HepG2 (cell line): ENCODE results near the gene TMEM239. TPM values are rescaled to one million over a fixed set of nuclear protein-coding genes. Genes with fewer than 3 reads are reported as not detected.

Experiments
- ATF3 ChIP-seq: sonication (generic); formaldehyde crosslinking; IDR thresholded peaks from 2 replicates; pipeline ENCODE4 v1.4.0; 2020; ENCODE audit warnings: missing genetic modification reagents
- CCAR2 ChIP-seq: fragments of 200-400 bp; formaldehyde crosslinking; optimal IDR thresholded peaks from 2 replicates; pipeline ENCODE3; 2018; ENCODE audit warnings: low read depth, mild to moderate bottlenecking, low read length, moderate library complexity
- EP300 ChIP-seq, 3 experiments: sonication (generic) in 1 of 3; formaldehyde crosslinking in 1 of 3; IDR thresholded peaks; 2 replicates each; pipeline versions ENCODE4 v1.5.1 to v1.6.1; 2011 to 2020; ENCODE audit warnings: low read depth in 2 of 3, low read length in 2 of 3, borderline replicate concordance in 1 of 3, improper control_type of control experiment in 1 of 3, mild to moderate bottlenecking in 1 of 3, missing genetic modification reagents in 1 of 3, moderate library complexity in 1 of 3
- GATAD2A ChIP-seq: IDR thresholded peaks from 2 replicates; pipeline ENCODE4 v1.6.1; 2016
- KDM1A ChIP-seq: IDR thresholded peaks from 2 replicates; pipeline ENCODE4 v1.6.1; 2016; ENCODE audit warnings: missing compliant biosample characterization
- MEIS1 ChIP-seq: sonication (generic); formaldehyde crosslinking; IDR thresholded peaks from 2 replicates; pipeline ENCODE4 v1.9.0; 2021; ENCODE audit warnings: mild to moderate bottlenecking, missing genetic modification reagents, moderate library complexity, borderline replicate concordance
- NAIF1 ChIP-seq: sonication (generic); formaldehyde crosslinking; IDR thresholded peaks from 2 replicates; pipeline ENCODE4 v1.5.0; 2020; ENCODE audit warnings: mild to moderate bottlenecking, missing genetic modification reagents, borderline replicate concordance
- NBN ChIP-seq: fragments of 450-650 bp; conservative IDR thresholded peaks from 2 replicates; pipeline ENCODE4 v1.6.1; 2017
- PITX1 ChIP-seq: sonication (generic); formaldehyde crosslinking; IDR thresholded peaks from 2 replicates; pipeline ENCODE4 v1.5.1; 2020; ENCODE audit warnings: mild to moderate bottlenecking, missing genetic modification reagents
- RFX1 ChIP-seq: fragments of 450-650 bp; IDR thresholded peaks from 2 replicates; pipeline ENCODE4 v1.6.1; 2017
- SIX1 ChIP-seq: sonication (generic); formaldehyde crosslinking; IDR thresholded peaks from 2 replicates; pipeline ENCODE4 v1.4.0; 2020; ENCODE audit warnings: missing genetic modification reagents, borderline replicate concordance
- SIX4 ChIP-seq: sonication (generic); formaldehyde crosslinking; IDR thresholded peaks from 2 replicates; pipeline ENCODE4 v1.4.0; 2020; ENCODE audit warnings: missing genetic modification reagents
- SMAD9 ChIP-seq: sonication (generic); formaldehyde crosslinking; IDR thresholded peaks from 2 replicates; pipeline ENCODE4 v1.5.1; 2020; ENCODE audit warnings: mild to moderate bottlenecking, missing genetic modification reagents
- SOX5 ChIP-seq: IDR thresholded peaks from 2 replicates; pipeline ENCODE4 v1.6.1; 2016; ENCODE audit warnings: borderline replicate concordance
- SP4 ChIP-seq: sonication (generic); formaldehyde crosslinking; IDR thresholded peaks from 2 replicates; pipeline ENCODE4 v1.8.1; 2023; ENCODE audit warnings: mild to moderate bottlenecking, missing genetic modification reagents
- TGIF2 ChIP-seq: IDR thresholded peaks from 2 replicates; pipeline ENCODE4 v1.6.1; 2016; ENCODE audit warnings: control low read depth, missing compliant biosample characterization
- ZBTB25 ChIP-seq: IDR thresholded peaks from 2 replicates; pipeline ENCODE4 v1.6.1; 2018; ENCODE audit warnings: missing genetic modification reagents
- ZNF264 ChIP-seq: sonication (generic); formaldehyde crosslinking; IDR thresholded peaks from 2 replicates; pipeline ENCODE4 v1.4.0; 2020; ENCODE audit warnings: missing genetic modification reagents
- ZNF350 ChIP-seq: sonication (generic); formaldehyde crosslinking; IDR thresholded peaks from 2 replicates; pipeline ENCODE4 v1.4.0; 2020; ENCODE audit warnings: mild to moderate bottlenecking, low read depth, missing genetic modification reagents, borderline replicate concordance
- ZNF383 ChIP-seq: sonication (generic); formaldehyde crosslinking; IDR thresholded peaks from 2 replicates; pipeline ENCODE4 v1.4.0; 2020; ENCODE audit warnings: missing genetic modification reagents, mild to moderate bottlenecking, borderline replicate concordance
- ZNF460 ChIP-seq: sonication (generic); formaldehyde crosslinking; IDR thresholded peaks from 2 replicates; pipeline ENCODE4 v1.5.1; 2020; ENCODE audit warnings: missing genetic modification reagents, mild to moderate bottlenecking, borderline replicate concordance
- ZNF556 ChIP-seq: sonication (generic); formaldehyde crosslinking; IDR thresholded peaks from 2 replicates; pipeline ENCODE4 v1.4.0; 2020; ENCODE audit warnings: mild to moderate bottlenecking, missing genetic modification reagents, borderline replicate concordance
- ZNF562 ChIP-seq: sonication (generic); formaldehyde crosslinking; IDR thresholded peaks from 2 replicates; pipeline ENCODE4 v1.8.0; 2022; ENCODE audit warnings: missing genetic modification reagents, borderline replicate concordance
- ZNF782 ChIP-seq: sonication (generic); formaldehyde crosslinking; IDR thresholded peaks from 2 replicates; pipeline ENCODE4 v1.4.0; 2020; ENCODE audit warnings: missing genetic modification reagents, mild to moderate bottlenecking, borderline replicate concordance
- polyA plus RNA-seq, 8 experiments: library from polyadenylated mRNA; depleted of rRNA in 3 of 8; stranded (reverse) in 7 of 8; unstranded in 1 of 8; fragments of >200 nt; fragmentation: Illumina TruSeq in 4 of 8; extraction: Trizol in 4 of 8; gene quantifications; 2 replicates each; pipeline versions ENCODE4 v1.2.1 to v1.2.3, GENCODE V29; 2011 to 2016; ENCODE audit warnings: low read depth in 4 of 8, missing spikeins in 1 of 8, mixed read lengths in 1 of 8; ENCODE audit not compliant: insufficient read depth in 1 of 8
- total RNA-seq, 5 experiments: library from RNA; depleted of rRNA; stranded (reverse); fragments of >200 nt; fragmentation: Illumina TruSeq; extraction: Trizol; gene quantifications; 2 replicates each; pipeline ENCODE4 v1.2.3, GENCODE V29; 2016; ENCODE audit warnings: low read depth in 1 of 5
- TF ChIP-seq, protein P1 (sequence below): sonication (generic); formaldehyde crosslinking; IDR thresholded peaks from 2 replicates; pipeline ENCODE4 v1.4.0; 2020; ENCODE audit warnings: missing genetic modification reagents
- TF ChIP-seq, protein P2 (sequence below): sonication (generic); formaldehyde crosslinking; conservative IDR thresholded peaks from 2 replicates; pipeline ENCODE4 v1.8.0; 2022; ENCODE audit warnings: low read depth, missing genetic modification reagents

TMEM239 gene
- total and polyA plus RNA-seq, 2 of the 13 experiments (the other 11 are each of a cell fraction or from before 2014, with no cell fraction given), result not detected

GRCh38 chr20:2840138-2840966, 24.2 kb downstream of the TMEM239 start, which contains the start of the genes PCED1A and VPS16 (continued):
- TF ChIP-seq ZNF350 (CRISPR knock-in tag), result peak; percentile 73
- TF ChIP-seq RFX1, result no peak
- TF ChIP-seq ZNF383, result peak; percentile 44; the same call in 1 of the 2 replicates
- no peak for TF ChIP-seq SIX4 (CRISPR knock-in tag)
- TF ChIP-seq ZNF782 (CRISPR knock-in tag), result peak; percentile 96
- no peak for TF ChIP-seq KDM1A (CRISPR knock-in tag)
- 0 out of 2 replicates have a peak, but pooled peaks have one; percentile 56 for TF ChIP-seq SP4 (CRISPR knock-in tag)
- TF ChIP-seq ZNF264 (CRISPR knock-in tag), result peak; percentile 97
- TF ChIP-seq ATF3, result peak; percentile 63
- no peak for TF ChIP-seq EP300 (IDR thresholded peaks at IDR 0.05; ENCODE audit: low read depth in 2 of 2, low read length in 2 of 2)
- TF ChIP-seq EP300 (CRISPR knock-in tag; IDR thresholded peaks at IDR 0.05; ENCODE audit: borderline replicate concordance), result no peak
- TF ChIP-seq, protein P1, sequence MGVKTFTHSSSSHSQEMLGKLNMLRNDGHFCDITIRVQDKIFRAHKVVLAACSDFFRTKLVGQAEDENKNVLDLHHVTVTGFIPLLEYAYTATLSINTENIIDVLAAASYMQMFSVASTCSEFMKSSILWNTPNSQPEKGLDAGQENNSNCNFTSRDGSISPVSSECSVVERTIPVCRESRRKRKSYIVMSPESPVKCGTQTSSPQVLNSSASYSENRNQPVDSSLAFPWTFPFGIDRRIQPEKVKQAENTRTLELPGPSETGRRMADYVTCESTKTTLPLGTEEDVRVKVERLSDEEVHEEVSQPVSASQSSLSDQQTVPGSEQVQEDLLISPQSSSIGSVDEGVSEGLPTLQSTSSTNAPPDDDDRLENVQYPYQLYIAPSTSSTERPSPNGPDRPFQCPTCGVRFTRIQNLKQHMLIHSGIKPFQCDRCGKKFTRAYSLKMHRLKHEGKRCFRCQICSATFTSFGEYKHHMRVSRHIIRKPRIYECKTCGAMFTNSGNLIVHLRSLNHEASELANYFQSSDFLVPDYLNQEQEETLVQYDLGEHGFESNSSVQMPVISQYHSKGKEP (CRISPR knock-in tag), result peak; percentile 87
- TF ChIP-seq NBN, result no peak
- TF ChIP-seq MEIS1 (CRISPR knock-in tag), result peak; percentile 72
- TF ChIP-seq TGIF2 (CRISPR knock-in tag), result peak; percentile 94
- peak; percentile 15; the same call in 1 of the 2 replicates for TF ChIP-seq SIX1 (CRISPR knock-in tag)
- TF ChIP-seq ZNF460, result 0 out of 2 replicates have a peak, but pooled peaks have one; percentile 44
- TF ChIP-seq SMAD9 (CRISPR knock-in tag), result peak; percentile 97
- TF ChIP-seq SOX5 (CRISPR knock-in tag), result no peak
- peak; percentile 69 for TF ChIP-seq ZBTB25 (CRISPR knock-in tag)
- no peak for TF ChIP-seq GATAD2A (CRISPR knock-in tag)
- peak; percentile 95 for TF ChIP-seq ZNF556 (CRISPR knock-in tag)
- no peak; the same call in 1 of the 2 replicates for TF ChIP-seq PITX1 (CRISPR knock-in tag)
- TF ChIP-seq NAIF1 (CRISPR knock-in tag), result no peak
- TF ChIP-seq ZNF562 (CRISPR knock-in tag), result peak; percentile 42; the same call in 1 of the 2 replicates
- TF ChIP-seq, protein P2, sequence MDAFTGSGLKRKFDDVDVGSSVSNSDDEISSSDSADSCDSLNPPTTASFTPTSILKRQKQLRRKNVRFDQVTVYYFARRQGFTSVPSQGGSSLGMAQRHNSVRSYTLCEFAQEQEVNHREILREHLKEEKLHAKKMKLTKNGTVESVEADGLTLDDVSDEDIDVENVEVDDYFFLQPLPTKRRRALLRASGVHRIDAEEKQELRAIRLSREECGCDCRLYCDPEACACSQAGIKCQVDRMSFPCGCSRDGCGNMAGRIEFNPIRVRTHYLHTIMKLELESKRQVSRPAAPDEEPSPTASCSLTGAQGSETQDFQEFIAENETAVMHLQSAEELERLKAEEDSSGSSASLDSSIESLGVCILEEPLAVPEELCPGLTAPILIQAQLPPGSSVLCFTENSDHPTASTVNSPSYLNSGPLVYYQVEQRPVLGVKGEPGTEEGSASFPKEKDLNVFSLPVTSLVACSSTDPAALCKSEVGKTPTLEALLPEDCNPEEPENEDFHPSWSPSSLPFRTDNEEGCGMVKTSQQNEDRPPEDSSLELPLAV (CRISPR knock-in tag), result peak; percentile 90
- TF ChIP-seq CCAR2, result no peak
